Endothelial cell of umbilical vein (primary cell): ENCODE data around the gene LRFN5. TPM values are rescaled to one million over a fixed set of nuclear protein-coding genes. Genes with fewer than 3 reads are reported as not detected.

Experiments
- BruUV-seq: library from RNA; stranded (reverse); fragments of 400-500 nt; replicated peaks from 2 replicates; lab custom pipeline; 2021; lab: Mats Ljungman, UMichigan
- CTCF ChIA-PET: fragments of 300-600, 350-600 bp; sonication (Branson Sonifier 250); formaldehyde crosslinking; loops from one replicate; lab custom pipeline; 2021; ENCODE audit warnings: antibody characterized with exemption, inconsistent platforms; lab: Charles Lee
- POLR2A ChIA-PET: fragments of 300-600, 350-600 bp; sonication (Branson Sonifier 250); formaldehyde crosslinking; loops from one replicate; lab custom pipeline; 2021; ENCODE audit warnings: antibody characterized with exemption, inconsistent platforms; lab: Charles Lee
- DNase-seq: peaks from one replicate; pipeline ENCODE4 v3.0.0-alpha.2; 2011; ENCODE audit warnings: low read depth, low spot score
- FAIRE-seq: peaks from 2 replicates; lab custom pipeline; 2011; peaks lifted over from hg19 to GRCh38; lab: Jason Lieb, UNC
- H2AFZ ChIP-seq: 2 replicates; pipeline ENCODE4 v1.6.0; 2012; ENCODE audit warnings: low read depth, low read length, control low read depth, inconsistent platforms
- H3K27ac ChIP-seq: 2 replicates; pipeline ENCODE4 v1.5.1; 2011; ENCODE audit warnings: low read depth, mild to moderate bottlenecking, control low read depth, low read length, moderate library complexity; ENCODE audit not compliant: insufficient read depth
- H3K27me3 ChIP-seq, 2 experiments: 2 replicates each; pipeline versions ENCODE4 v1.6.0 to v1.6.1; 2011; ENCODE audit warnings: low read length in 2 of 2, mixed read lengths in 1 of 2; ENCODE audit not compliant: control insufficient read depth in 2 of 2, insufficient read depth in 2 of 2
- H3K36me3 ChIP-seq, 2 experiments: 2 replicates in 1 of 2; 3 replicates in 1 of 2; pipeline ENCODE4 v1.5.1; 2011; ENCODE audit warnings: low read length in 2 of 2, mild to moderate bottlenecking in 1 of 2, moderate library complexity in 1 of 2; ENCODE audit not compliant: control insufficient read depth in 2 of 2, insufficient read depth in 2 of 2; ENCODE audit errors: extremely low read depth in 1 of 2
- H3K4me1 ChIP-seq: 3 replicates; pipeline ENCODE4 v1.5.1; 2011; ENCODE audit warnings: mild to moderate bottlenecking, low read length; ENCODE audit not compliant: control insufficient read depth, insufficient read depth; ENCODE audit errors: extremely low read depth
- H3K4me2 ChIP-seq: 2 replicates; pipeline ENCODE4 v1.6.1; 2011; ENCODE audit warnings: low read length, control low read depth, mixed read lengths; ENCODE audit not compliant: insufficient read depth
- H3K4me3 ChIP-seq, 3 experiments: fragments of 200-600 bp in 1 of 3; sonication (generic), shearing (Covaris generic) in 1 of 3; replicated peaks in 1 of 3; 2 replicates each; pipeline ENCODE4 v1.5.1; 2011 to 2016; ENCODE audit warnings: control low read depth in 3 of 3, low read length in 3 of 3, mild to moderate bottlenecking in 2 of 3, inconsistent platforms in 1 of 3, low read depth in 1 of 3, moderate library complexity in 1 of 3; ENCODE audit not compliant: insufficient read depth in 1 of 3
- H3K79me2 ChIP-seq: 2 replicates; pipeline ENCODE4 v1.6.0; 2012; ENCODE audit warnings: low read length, inconsistent platforms; ENCODE audit not compliant: control insufficient read depth, insufficient read depth
- H3K9ac ChIP-seq: replicated peaks from 2 replicates; pipeline ENCODE3; 2011; ENCODE audit warnings: low read length, control low read depth; ENCODE audit not compliant: insufficient read depth; ENCODE audit errors: extremely low read depth
- H3K9me1 ChIP-seq: replicated peaks from 3 replicates; pipeline ENCODE4 v1.6.0; 2011; ENCODE audit warnings: mild to moderate bottlenecking, low read length; ENCODE audit not compliant: control insufficient read depth, insufficient read depth; ENCODE audit errors: extremely low read depth
- H3K9me3 ChIP-seq: replicated peaks from 2 replicates; pipeline ENCODE4 v1.5.1; 2012; ENCODE audit warnings: low read length, inconsistent platforms; ENCODE audit not compliant: control insufficient read depth, insufficient read depth
- H4K20me1 ChIP-seq: replicated peaks from 2 replicates; pipeline ENCODE3; 2011; ENCODE audit warnings: mild to moderate bottlenecking, low read length; ENCODE audit not compliant: control insufficient read depth, insufficient read depth; ENCODE audit errors: extremely low read depth
- CTCF ChIP-seq, 2 donors: IDR thresholded peaks; 1 replicate in 1 of 2; 2 replicates in 1 of 2; pipeline ENCODE4 v1.5.1; 2011; ENCODE audit warnings: low read length in 2 of 2, mild to moderate bottlenecking in 2 of 2, moderate library complexity in 2 of 2, control low read depth in 1 of 2, inconsistent platforms in 1 of 2, low read depth in 1 of 2; ENCODE audit not compliant: insufficient read depth in 1 of 2; ENCODE audit errors: extremely low read depth in 1 of 2
- EZH2 ChIP-seq: IDR thresholded peaks from 2 replicates; pipeline ENCODE4 v1.6.1; 2012; ENCODE audit warnings: borderline replicate concordance, low read depth, mild to moderate bottlenecking, moderate library complexity, low read length, inconsistent platforms; ENCODE audit not compliant: severe bottlenecking
- FOS ChIP-seq: IDR thresholded peaks from 2 replicates; pipeline ENCODE4 v1.6.1; 2011; ENCODE audit warnings: mild to moderate bottlenecking, low read length, moderate library complexity, borderline replicate concordance; ENCODE audit not compliant: insufficient read depth
- GATA2 ChIP-seq: IDR thresholded peaks from 2 replicates; pipeline ENCODE4 v1.7.0; 2011; ENCODE audit warnings: low read depth, mild to moderate bottlenecking, moderate library complexity, mixed read lengths, low read length; ENCODE audit not compliant: insufficient read length, insufficient read depth
- JUN ChIP-seq: IDR thresholded peaks from 2 replicates; pipeline ENCODE4 v1.6.1; 2011; ENCODE audit warnings: borderline replicate concordance, low read depth; ENCODE audit not compliant: insufficient read length, insufficient read depth
- MAX ChIP-seq: IDR thresholded peaks from 2 replicates; pipeline ENCODE4 v1.6.1; 2011; ENCODE audit not compliant: insufficient read depth, insufficient read length
- MYC ChIP-seq: IDR thresholded peaks from one replicate; pipeline ENCODE4 v1.6.1; 2011; ENCODE audit warnings: mild to moderate bottlenecking, low read depth, low read length
- POLR2A ChIP-seq: IDR thresholded peaks from 2 replicates; pipeline ENCODE4 v1.6.1; 2012; ENCODE audit warnings: low read depth, mild to moderate bottlenecking, control low read depth, low read length
- POLR2AphosphoS5 ChIP-seq: IDR thresholded peaks from 2 replicates; pipeline ENCODE4 v1.6.1; 2012; ENCODE audit warnings: low read depth, mild to moderate bottlenecking, control low read depth, low read length, moderate library complexity; ENCODE audit not compliant: insufficient read depth
- dilution Hi-C: fragments of 300-500 bp; cut with MboI; formaldehyde crosslinking; loops from one replicate; pipeline ENCODE4 v1.15.0; 2019; ENCODE audit warnings: low sequenced_read_pairs; ENCODE audit not compliant: extremely low pct_ligation_motif_present
- intact Hi-C: fragments of 100-400 bp; cut with micrococcal nuclease; formaldehyde crosslinking; loops from one replicate; pipeline ENCODE4 v1.10.0; 2022
- polyA plus RNA-seq, 4 experiments: library from polyadenylated mRNA; depleted of rRNA in 3 of 4; stranded (reverse) in 3 of 4; unstranded in 1 of 4; fragments of >200 nt; gene quantifications; 2 replicates each; pipeline versions ENCODE4 v1.2.1 to v1.2.3, GENCODE V29; 2011 to 2012; ENCODE audit warnings: missing spikeins in 1 of 4
- total RNA-seq: library from RNA; stranded (reverse); gene quantifications from 2 replicates; pipeline ENCODE4 v1.2.3, GENCODE V29; 2021

The LRFN5 gene
- total and polyA plus RNA-seq, 2 donors (not counting 3 experiments of a cell fraction or from before 2014, with no cell fraction given): not detected

GRCh38 chr14:41642789-41643188 is 36.1 kb downstream of the LRFN5 start:
- Histone ChIP-seq H3K9me1 (no peaks in the 10 kb centered on the region), H3K4me3 (no peak overlapping the region), H3K4me1 (no peaks in the 10 kb centered on the region), H3K79me2 (no peaks in the 10 kb centered on the region), H3K9ac (no peak overlapping the region), H3K4me2 (no peak overlapping the region), H3K9me3 (no peaks in the 10 kb centered on the region), H3K27me3 (no peaks in the 10 kb centered on the region), H3K36me3 (no peaks in the 10 kb centered on the region), H4K20me1 (no peaks in the 10 kb centered on the region), H3K27ac (no peak overlapping the region), H2AFZ (no peak overlapping the region)
- dilution Hi-C loops: no loop called here
- POLR2A ChIA-PET: no interaction called here
- DNase-seq (no peak), FAIRE-seq (no peak)
- intact Hi-C loops: no loop called here
- BruUV-seq: no TSS peak
- TF ChIP-seq MAX (no peak), MYC (no peak), POLR2A (no peak), JUN (no peak), EZH2 (no peak), GATA2 (no peak), FOS (no peak), POLR2AphosphoS5 (no peak)
- CTCF ChIA-PET: no interaction called here

GRCh38 chr14:41644606-41645005 is 37.9 kb downstream of the LRFN5 start:
- no peak for TF ChIP-seq JUN
- TF ChIP-seq MYC: no peak
- no peak for TF ChIP-seq POLR2A
- TF ChIP-seq GATA2: no peak
- TF ChIP-seq MAX: no peak
- TF ChIP-seq POLR2AphosphoS5: no peak
- no peak for TF ChIP-seq EZH2
- no peak for TF ChIP-seq FOS
- TF ChIP-seq CTCF (IDR thresholded peaks at IDR 0.05; ENCODE audit: extremely low read depth in 1 of 2, insufficient read depth in 1 of 2, low read depth in 1 of 2, low read length in 2 of 2): no peak
- H3K9me1 ChIP-seq: no peaks in the 10 kb centered on the region
- ChIA-PET CTCF (no interaction called here), POLR2A (no interaction called here)
- no peaks in the 10 kb centered on the region for H3K27me3 ChIP-seq
- no peak overlapping the region for H3K4me2 ChIP-seq
- H2AFZ ChIP-seq: no peak overlapping the region
- H3K79me2 ChIP-seq: no peaks in the 10 kb centered on the region
- intact Hi-C loops: no loop called here
- no peaks in the 10 kb centered on the region for H4K20me1 ChIP-seq
- no peaks in the 10 kb centered on the region for H3K36me3 ChIP-seq
- DNase-seq (no peak), FAIRE-seq (no peak)
- H3K9ac ChIP-seq: no peak overlapping the region
- no peaks in the 10 kb centered on the region for H3K4me1 ChIP-seq
- dilution Hi-C loops: no loop called here
- H3K27ac ChIP-seq: no peak overlapping the region
- H3K9me3 ChIP-seq: no peaks in the 10 kb centered on the region
- H3K4me3 ChIP-seq: no peak overlapping the region
- BruUV-seq: no TSS peak
